Measurements from ENCODE around the gene EXOC6.
"Not testable (repeated sequence)": the region's sequence is repeated elsewhere in the genome, so short reads cannot be mapped to it uniquely, and the experiment has no call there.

The EXOC6 gene

GRCh38 chr10:92952573-92952972 is 104.3 kb downstream of the EXOC6 start:
- not testable (repeated sequence) for H3K27me3 ChIP-seq (replicated peaks; ENCODE audit: control insufficient read depth, insufficient read depth, low read length); H3K9ac ChIP-seq (ENCODE audit: low read length); H3K9me3 ChIP-seq (ENCODE audit: control insufficient read depth, low read length); H3K36me3 ChIP-seq (ENCODE audit: control insufficient read depth, insufficient read depth, low read length, severe bottlenecking); H3K4me3 ChIP-seq (ENCODE audit: low read length); DNase-seq (ENCODE audit: low read depth)
- H3K4me1 ChIP-seq (ENCODE audit: control insufficient read depth, insufficient read depth, low read length), result peaks cover 13% of the 10 kb centered on the region

- Histone ChIP-seq H3K4me1 (ENCODE audit: control insufficient read depth, insufficient read depth, low read length) (peaks cover 25% of the 10 kb centered on the region), H3K9me3 (ENCODE audit: control insufficient read depth, low read length) (no peaks in the 10 kb centered on the region), H3K27me3 (replicated peaks; ENCODE audit: control insufficient read depth, insufficient read depth, low read length) (no peaks in the 10 kb centered on the region), H3K36me3 (ENCODE audit: control insufficient read depth, insufficient read depth, low read length, severe bottlenecking) (no peaks in the 10 kb centered on the region), H3K4me3 (ENCODE audit: low read length) (peak overlapping the region; percentile 57), H3K9ac (ENCODE audit: low read length) (peak overlapping the region; percentile 53)
- peak; percentile 42 for DNase-seq (ENCODE audit: low read depth)
Observed at GRCh38 chr10:92957223-92958010, 109.1 kb downstream of the EXOC6 start.

GRCh38 chr10:92961638-92962037 is 113.3 kb downstream of the EXOC6 start:
- Histone ChIP-seq H3K4me1 (ENCODE audit: control insufficient read depth, insufficient read depth, low read length) (peaks cover 31% of the 10 kb centered on the region), H3K9ac (ENCODE audit: low read length) (no peak overlapping the region), H3K27me3 (replicated peaks; ENCODE audit: control insufficient read depth, insufficient read depth, low read length) (no peaks in the 10 kb centered on the region), H3K36me3 (ENCODE audit: control insufficient read depth, insufficient read depth, low read length, severe bottlenecking) (no peaks in the 10 kb centered on the region), H3K4me3 (ENCODE audit: low read length) (no peak overlapping the region), H3K9me3 (ENCODE audit: control insufficient read depth, low read length) (no peaks in the 10 kb centered on the region)
- DNase-seq (ENCODE audit: low read depth), result no peak

GRCh38 chr10:92965314-92965713 is 117.0 kb downstream of the EXOC6 start:
- DNase-seq (ENCODE audit: low read depth), result peak; percentile 88
- H3K4me1 ChIP-seq (ENCODE audit: control insufficient read depth, insufficient read depth, low read length), result peaks cover 10% of the 10 kb centered on the region
- H3K4me3 ChIP-seq (ENCODE audit: low read length), result peak overlapping the region; percentile 76
- H3K36me3 ChIP-seq (ENCODE audit: control insufficient read depth, insufficient read depth, low read length, severe bottlenecking), result no peaks in the 10 kb centered on the region
- H3K27me3 ChIP-seq (replicated peaks; ENCODE audit: control insufficient read depth, insufficient read depth, low read length), result no peaks in the 10 kb centered on the region
- H3K9me3 ChIP-seq (ENCODE audit: control insufficient read depth, low read length), result no peaks in the 10 kb centered on the region
- H3K9ac ChIP-seq (ENCODE audit: low read length), result peak overlapping the region; percentile 76

- H3K36me3 ChIP-seq (ENCODE audit: control insufficient read depth, insufficient read depth, low read length, severe bottlenecking), result no peaks in the 10 kb centered on the region
- no peak overlapping the region for H3K4me3 ChIP-seq (ENCODE audit: low read length)
- peaks cover 25% of the 10 kb centered on the region for H3K4me1 ChIP-seq (ENCODE audit: control insufficient read depth, insufficient read depth, low read length)
- H3K27me3 ChIP-seq (replicated peaks; ENCODE audit: control insufficient read depth, insufficient read depth, low read length), result no peaks in the 10 kb centered on the region
- H3K9ac ChIP-seq (ENCODE audit: low read length), result no peak overlapping the region
- H3K9me3 ChIP-seq (ENCODE audit: control insufficient read depth, low read length), result no peaks in the 10 kb centered on the region
- DNase-seq (ENCODE audit: low read depth), result no peak
Observed at GRCh38 chr10:92967641-92968040, 119.3 kb downstream of the EXOC6 start.

GRCh38 chr10:92969151-92969550 is 120.8 kb downstream of the EXOC6 start:
- peak; percentile 20 for DNase-seq (ENCODE audit: low read depth)
- Histone ChIP-seq H3K4me1 (ENCODE audit: control insufficient read depth, insufficient read depth, low read length) (peaks cover 36% of the 10 kb centered on the region), H3K9me3 (ENCODE audit: control insufficient read depth, low read length) (no peaks in the 10 kb centered on the region), H3K9ac (ENCODE audit: low read length) (no peak overlapping the region), H3K4me3 (ENCODE audit: low read length) (no peak overlapping the region), H3K36me3 (ENCODE audit: control insufficient read depth, insufficient read depth, low read length, severe bottlenecking) (no peaks in the 10 kb centered on the region), H3K27me3 (replicated peaks; ENCODE audit: control insufficient read depth, insufficient read depth, low read length) (no peaks in the 10 kb centered on the region)

GRCh38 chr10:92970301-92971070 is 122.2 kb downstream of the EXOC6 start:
- no peaks in the 10 kb centered on the region for H3K36me3 ChIP-seq (ENCODE audit: control insufficient read depth, insufficient read depth, low read length, severe bottlenecking)
- no peak for DNase-seq (ENCODE audit: low read depth)
- no peak overlapping the region for H3K4me3 ChIP-seq (ENCODE audit: low read length)

GRCh38 chr10:92972066-92972870 is 123.9 kb downstream of the EXOC6 start:
- H3K9ac ChIP-seq (ENCODE audit: low read length), result peak overlapping the region; percentile 4
- no peaks in the 10 kb centered on the region for H3K27me3 ChIP-seq (replicated peaks; ENCODE audit: control insufficient read depth, insufficient read depth, low read length)
- peak overlapping the region; percentile 26 for H3K4me3 ChIP-seq (ENCODE audit: low read length)
- no peaks in the 10 kb centered on the region for H3K9me3 ChIP-seq (ENCODE audit: control insufficient read depth, low read length)
- peak; percentile 72 for DNase-seq (ENCODE audit: low read depth)
- peaks cover 26% of the 10 kb centered on the region for H3K4me1 ChIP-seq (ENCODE audit: control insufficient read depth, insufficient read depth, low read length)
- no peaks in the 10 kb centered on the region for H3K36me3 ChIP-seq (ENCODE audit: control insufficient read depth, insufficient read depth, low read length, severe bottlenecking)

More at GRCh38 chr10:92970301-92971070, 122.2 kb downstream of the EXOC6 start:
- Histone ChIP-seq H3K27me3 (replicated peaks; ENCODE audit: control insufficient read depth, insufficient read depth, low read length) (no peaks in the 10 kb centered on the region), H3K4me1 (ENCODE audit: control insufficient read depth, insufficient read depth, low read length) (peaks cover 29% of the 10 kb centered on the region), H3K9ac (ENCODE audit: low read length) (no peak overlapping the region), H3K9me3 (ENCODE audit: control insufficient read depth, low read length) (no peaks in the 10 kb centered on the region)

GRCh38 chr10:92972886-92973285 is 124.6 kb downstream of the EXOC6 start:
- Histone ChIP-seq H3K4me3 (ENCODE audit: low read length) (no peak overlapping the region), H3K36me3 (ENCODE audit: control insufficient read depth, insufficient read depth, low read length, severe bottlenecking) (no peaks in the 10 kb centered on the region), H3K9me3 (ENCODE audit: control insufficient read depth, low read length) (no peaks in the 10 kb centered on the region), H3K4me1 (ENCODE audit: control insufficient read depth, insufficient read depth, low read length) (peaks cover 26% of the 10 kb centered on the region), H3K9ac (ENCODE audit: low read length) (peak overlapping the region; percentile 4), H3K27me3 (replicated peaks; ENCODE audit: control insufficient read depth, insufficient read depth, low read length) (no peaks in the 10 kb centered on the region)
- DNase-seq (ENCODE audit: low read depth), result no peak

GRCh38 chr10:92976278-92976677 is 128.0 kb downstream of the EXOC6 start:
- H3K27me3 ChIP-seq (replicated peaks; ENCODE audit: control insufficient read depth, insufficient read depth, low read length); H3K4me3 ChIP-seq (ENCODE audit: low read length); H3K9ac ChIP-seq (ENCODE audit: low read length); H3K9me3 ChIP-seq (ENCODE audit: control insufficient read depth, low read length); H3K36me3 ChIP-seq (ENCODE audit: control insufficient read depth, insufficient read depth, low read length, severe bottlenecking); DNase-seq (ENCODE audit: low read depth): not testable (repeated sequence)
- H3K4me1 ChIP-seq (ENCODE audit: control insufficient read depth, insufficient read depth, low read length), result peaks cover 22% of the 10 kb centered on the region

GRCh38 chr10:92989250-92989649 is 140.9 kb downstream of the EXOC6 start:
- H3K9ac ChIP-seq (ENCODE audit: low read length), result no peak overlapping the region
- H3K4me1 ChIP-seq (ENCODE audit: control insufficient read depth, insufficient read depth, low read length), result peaks cover 10% of the 10 kb centered on the region
- H3K9me3 ChIP-seq (ENCODE audit: control insufficient read depth, low read length), result no peaks in the 10 kb centered on the region
- H3K36me3 ChIP-seq (ENCODE audit: control insufficient read depth, insufficient read depth, low read length, severe bottlenecking), result no peaks in the 10 kb centered on the region
- H3K4me3 ChIP-seq (ENCODE audit: low read length), result no peak overlapping the region
- H3K27me3 ChIP-seq (replicated peaks; ENCODE audit: control insufficient read depth, insufficient read depth, low read length), result no peaks in the 10 kb centered on the region
- no peak for DNase-seq (ENCODE audit: low read depth)

Data from adipocyte (in vitro differentiated cells).